SK-N-SH (cell line): ENCODE data around the gene HARS1. TPM values are rescaled to one million over a fixed set of nuclear protein-coding genes. Genes with fewer than 3 reads are reported as not detected.

Experiments
- CTCF ChIA-PET: fragments of 300-600, 350-600 bp; formaldehyde crosslinking; extraction: SDS; loops from one replicate; lab custom pipeline; 2021; lab: Yijun Ruan, JAX
- POLR2A ChIA-PET: fragments of 350-600 bp; sonication (Branson Sonifier 250); formaldehyde crosslinking; extraction: SDS; loops from one replicate; lab custom pipeline; 2020; ENCODE audit warnings: antibody characterized with exemption, inconsistent platforms; lab: Yijun Ruan, JAX
- DNase-seq: peaks from one replicate; pipeline ENCODE4 v3.0.0; 2012
- H2AFZ ChIP-seq: fragments of 200-600 bp; sonication (generic); 2 replicates; pipeline ENCODE4 v1.8.1; 2016; ENCODE audit warnings: antibody characterized with exemption, mild to moderate bottlenecking, low read depth
- H3F3A ChIP-seq: fragments of 200-600 bp; sonication (generic); replicated peaks from 2 replicates; pipeline ENCODE3; 2016; ENCODE audit warnings: antibody characterized with exemption, mild to moderate bottlenecking; ENCODE audit not compliant: insufficient read depth
- H3K27ac ChIP-seq, 2 experiments: fragments of 200-500 bp in 1 of 2; fragments of 200-600 bp in 1 of 2; sonication (Bioruptor generic) in 1 of 2; sonication (generic), shearing (Covaris generic) in 1 of 2; 2 replicates each; pipeline versions ENCODE4 v1.5.1 to v1.6.1; 2014 to 2016; ENCODE audit warnings: low read depth in 2 of 2, inconsistent platforms in 1 of 2, low read length in 1 of 2, mild to moderate bottlenecking in 1 of 2, mixed read lengths in 1 of 2
- H3K27me3 ChIP-seq: fragments of 200-600 bp; sonication (generic), shearing (Covaris generic); 2 replicates; pipeline ENCODE4 v1.6.1; 2016; ENCODE audit warnings: mixed run types; ENCODE audit not compliant: insufficient read depth
- H3K36me3 ChIP-seq, 2 experiments: fragments of 200-500 bp in 1 of 2; fragments of 200-600 bp in 1 of 2; sonication (Bioruptor generic) in 1 of 2; sonication (generic) in 1 of 2; replicated peaks in 1 of 2; 2 replicates each; pipeline versions ENCODE3 to v1.5.1; 2014 to 2016; ENCODE audit warnings: low read length in 1 of 2, mild to moderate bottlenecking in 1 of 2; ENCODE audit not compliant: insufficient read depth in 2 of 2, control insufficient read depth in 1 of 2
- H3K4me1 ChIP-seq, 2 experiments: fragments of 200-500 bp in 1 of 2; fragments of 200-600 bp in 1 of 2; sonication (Bioruptor generic) in 1 of 2; sonication (generic), shearing (Covaris generic) in 1 of 2; 2 replicates each; pipeline versions ENCODE4 v1.5.1 to v1.6.1; 2014 to 2016; ENCODE audit warnings: low read depth in 1 of 2, low read length in 1 of 2, mixed run types in 1 of 2; ENCODE audit not compliant: insufficient read depth in 2 of 2, control insufficient read depth in 1 of 2
- H3K4me2 ChIP-seq: fragments of 200-600 bp; sonication (generic), shearing (Covaris generic); 2 replicates; pipeline ENCODE4 v1.6.1; 2017; ENCODE audit warnings: mixed run types
- H3K4me3 ChIP-seq, 2 experiments: fragments of 200-500 bp in 1 of 2; fragments of 200-600 bp in 1 of 2; sonication (Bioruptor generic) in 1 of 2; sonication (generic), shearing (Covaris generic) in 1 of 2; 2 replicates each; pipeline versions ENCODE4 v1.5.1 to v1.8.1; 2014 to 2016; ENCODE audit warnings: low read depth in 2 of 2, inconsistent platforms in 1 of 2, low read length in 1 of 2, mild to moderate bottlenecking in 1 of 2, mixed read lengths in 1 of 2, moderate library complexity in 1 of 2
- H3K79me2 ChIP-seq: fragments of 200-600 bp; sonication (generic); 2 replicates; pipeline ENCODE4 v1.8.1; 2017; ENCODE audit warnings: mild to moderate bottlenecking; ENCODE audit not compliant: insufficient read depth
- H3K9ac ChIP-seq: fragments of 200-600 bp; sonication (generic); 2 replicates; pipeline ENCODE4 v1.6.1; 2017; ENCODE audit warnings: mixed run types
- H3K9me2 ChIP-seq: fragments of 200-600 bp; sonication (generic); 2 replicates; pipeline ENCODE4 v1.6.1; 2017; ENCODE audit warnings: mixed run types
- H3K9me3 ChIP-seq: fragments of 200-600 bp; sonication (generic); 2 replicates; pipeline ENCODE4 v1.6.1; 2017; ENCODE audit warnings: mixed run types, mild to moderate bottlenecking, moderate library complexity
- H4K20me1 ChIP-seq: fragments of 200-600 bp; sonication (generic); 2 replicates; pipeline ENCODE4 v1.6.1; 2017; ENCODE audit warnings: mild to moderate bottlenecking, mixed run types; ENCODE audit not compliant: insufficient read depth
- CHD2 ChIP-seq: fragments of 150-350 bp; IDR thresholded peaks from 2 replicates; pipeline ENCODE4 v1.6.1; 2018; ENCODE audit warnings: low read length; ENCODE audit not compliant: partially characterized antibody
- ELF1 ChIP-seq: IDR thresholded peaks from 2 replicates; pipeline ENCODE4 v1.4.0; 2012
- EZH2phosphoT487 ChIP-seq: fragments of 200-600 bp; sonication (generic); IDR thresholded peaks from 2 replicates; pipeline ENCODE4 v1.6.1; 2017; ENCODE audit warnings: low read depth, mixed run types, mild to moderate bottlenecking, antibody characterized with exemption, moderate library complexity, borderline replicate concordance
- FOXJ3 ChIP-seq: sonication (generic); formaldehyde crosslinking; IDR thresholded peaks from 2 replicates; pipeline ENCODE4 v1.5.1; 2020; ENCODE audit warnings: mild to moderate bottlenecking, missing genetic modification reagents
- FOXM1 ChIP-seq: IDR thresholded peaks from 2 replicates; pipeline ENCODE4 v1.4.0; 2012; ENCODE audit warnings: low read depth, mild to moderate bottlenecking
- GABPA ChIP-seq: IDR thresholded peaks from 2 replicates; pipeline ENCODE4 v1.4.0; 2012; ENCODE audit warnings: low read depth, mild to moderate bottlenecking
- GATA2 ChIP-seq: sonication (generic); formaldehyde crosslinking; IDR thresholded peaks from 2 replicates; pipeline ENCODE4 v1.5.0; 2020; ENCODE audit warnings: mild to moderate bottlenecking, missing genetic modification reagents
- JUND ChIP-seq: IDR thresholded peaks from 2 replicates; pipeline ENCODE4 v1.4.0; 2012
- MEF2A ChIP-seq: IDR thresholded peaks from 2 replicates; pipeline ENCODE4 v1.4.0; 2012; ENCODE audit warnings: low read depth, borderline replicate concordance
- MXI1 ChIP-seq: IDR thresholded peaks from 2 replicates; pipeline ENCODE4 v1.6.1; 2012; ENCODE audit warnings: mild to moderate bottlenecking, low read depth, low read length, improper control_type of control experiment
- NFIC ChIP-seq: IDR thresholded peaks from 2 replicates; pipeline ENCODE4 v1.4.0; 2012; ENCODE audit warnings: borderline replicate concordance
- NRF1 ChIP-seq: IDR thresholded peaks from 2 replicates; pipeline ENCODE4 v1.6.1; 2012; ENCODE audit warnings: low read depth, mild to moderate bottlenecking, low read length
- PBX3 ChIP-seq: IDR thresholded peaks from 2 replicates; pipeline ENCODE4; 2012
- POLR2AphosphoS5 ChIP-seq: IDR thresholded peaks from 2 replicates; pipeline ENCODE4 v1.6.1; 2012; ENCODE audit warnings: low read depth, low read length
- RCOR1 ChIP-seq: fragments of 150-350 bp; IDR thresholded peaks from 2 replicates; pipeline ENCODE4 v1.6.1; 2017; ENCODE audit warnings: antibody characterized with exemption, low read length
- RFX5 ChIP-seq: IDR thresholded peaks from 2 replicates; pipeline ENCODE4 v1.6.1; 2012; ENCODE audit warnings: mild to moderate bottlenecking, improper control_type of control experiment, low read length
- SIN3A ChIP-seq: IDR thresholded peaks from 2 replicates; pipeline ENCODE4 v1.6.1; 2012; ENCODE audit warnings: low read depth, mild to moderate bottlenecking, low read length, moderate library complexity, borderline replicate concordance
- TAF1 ChIP-seq: IDR thresholded peaks from 2 replicates; pipeline ENCODE4 v1.6.1; 2012; ENCODE audit warnings: low read depth, mild to moderate bottlenecking, low read length, moderate library complexity, borderline replicate concordance
- TCF12 ChIP-seq: IDR thresholded peaks from 2 replicates; pipeline ENCODE4 v1.4.0; 2012
- TEAD4 ChIP-seq: IDR thresholded peaks from 2 replicates; pipeline ENCODE4 v1.4.0; 2012; ENCODE audit warnings: mild to moderate bottlenecking, borderline replicate concordance; ENCODE audit not compliant: insufficient read depth
- USF2 ChIP-seq: fragments of 150-350 bp; IDR thresholded peaks from 2 replicates; pipeline ENCODE4 v1.6.1; 2017; ENCODE audit warnings: antibody characterized with exemption, low read length, low read depth, borderline replicate concordance
- WGBS: methylation state at CpG from one replicate; pipeline ENCODE4 v1.1.6; 2017; ENCODE audit warnings: low lambda C conversion rate; 5-methylcytosine and 5-hydroxymethylcytosine counted together
- polyA plus RNA-seq, 3 experiments: library from polyadenylated mRNA; depleted of rRNA; stranded (reverse); fragments of >200 nt; gene quantifications; 2 replicates each; pipeline ENCODE4 v1.2.3, GENCODE V29; 2012
- TF ChIP-seq, protein P1 (sequence below): IDR thresholded peaks from 2 replicates; pipeline ENCODE4 v1.6.1; 2012; ENCODE audit warnings: mild to moderate bottlenecking, low read depth, low read length, moderate library complexity
- TF ChIP-seq, protein P2 (sequence below): IDR thresholded peaks from 2 replicates; pipeline ENCODE4 v1.4.0; 2012; ENCODE audit warnings: low read depth, borderline replicate concordance
- TF ChIP-seq, protein P3 (sequence below): IDR thresholded peaks from 2 replicates; pipeline ENCODE4 v1.4.0; 2012; ENCODE audit warnings: low read depth, borderline replicate concordance
- TF ChIP-seq, protein P4 (sequence below): IDR thresholded peaks from 2 replicates; pipeline ENCODE4 v1.4.0; 2012; ENCODE audit warnings: low read depth

Gene HARS1
- polyA plus RNA-seq, 1 of the 3 experiments (the other 2 are of a cell fraction): 124 TPM

GRCh38 chr5:140710899-140711552 is 19.9 kb upstream of the HARS1 start:
- Histone ChIP-seq H3K9ac (peak overlapping the region; percentile 46; the same call in 1 of the 2 replicates), H3K79me2 (no peaks in the 10 kb centered on the region), H3K36me3 (peaks cover 7 to 14% of the 10 kb centered on the region in 2 experiments), H3K9me2 (no peaks in the 10 kb centered on the region), H4K20me1 (no peaks in the 10 kb centered on the region), H3F3A (peaks cover 26% of the 10 kb centered on the region), H2AFZ (peak overlapping the region; percentile 66), H3K4me1 (peaks cover 0 to 3% of the 10 kb centered on the region in 2 experiments; a peak in 1 of 4 replicates), H3K4me3 (peak overlapping the region; percentile 2 to 31; a peak in 1 of 4 replicates), H3K4me2 (peak overlapping the region; percentile 39; the same call in 1 of the 2 replicates), H3K9me3 (no peaks in the 10 kb centered on the region), H3K27me3 (no peaks in the 10 kb centered on the region), H3K27ac (peak overlapping the region in 1 of 2 experiments; percentile 60; a peak in 2 of 4 replicates)
- DNase-seq: peak; percentile 14
- 22% methylated on average over 24 of the region's 27 CpGs for WGBS
- ChIA-PET POLR2A (interaction anchor here (0.9 kb wide), 1 partner anchor 10 kb away, joined by 3 read pairs; no protein-coding TSS in a partner anchor), CTCF (interaction anchor here (1.5 to 1.9 kb wide), 3 partner anchors 9 to 359 kb away, joined by 3 to 8 read pairs (median 4); no protein-coding TSS in a partner anchor)
- no peak for TF ChIP-seq RFX5
- no peak for TF ChIP-seq NRF1
- no peak for TF ChIP-seq MXI1
- TF ChIP-seq ELF1: no peak
- TF ChIP-seq EZH2phosphoT487: no peak
- TF ChIP-seq PBX3: peak; percentile 40; the same call in 1 of the 2 replicates
- TF ChIP-seq FOXM1: no peak
- TF ChIP-seq SIN3A: peak; percentile 21; the same call in 1 of the 2 replicates
- TF ChIP-seq NFIC: no peak
- 0 out of 2 replicates have a peak, but pooled peaks have one; percentile 38 for TF ChIP-seq TAF1
- no peak for TF ChIP-seq TCF12
- TF ChIP-seq, protein P1, sequence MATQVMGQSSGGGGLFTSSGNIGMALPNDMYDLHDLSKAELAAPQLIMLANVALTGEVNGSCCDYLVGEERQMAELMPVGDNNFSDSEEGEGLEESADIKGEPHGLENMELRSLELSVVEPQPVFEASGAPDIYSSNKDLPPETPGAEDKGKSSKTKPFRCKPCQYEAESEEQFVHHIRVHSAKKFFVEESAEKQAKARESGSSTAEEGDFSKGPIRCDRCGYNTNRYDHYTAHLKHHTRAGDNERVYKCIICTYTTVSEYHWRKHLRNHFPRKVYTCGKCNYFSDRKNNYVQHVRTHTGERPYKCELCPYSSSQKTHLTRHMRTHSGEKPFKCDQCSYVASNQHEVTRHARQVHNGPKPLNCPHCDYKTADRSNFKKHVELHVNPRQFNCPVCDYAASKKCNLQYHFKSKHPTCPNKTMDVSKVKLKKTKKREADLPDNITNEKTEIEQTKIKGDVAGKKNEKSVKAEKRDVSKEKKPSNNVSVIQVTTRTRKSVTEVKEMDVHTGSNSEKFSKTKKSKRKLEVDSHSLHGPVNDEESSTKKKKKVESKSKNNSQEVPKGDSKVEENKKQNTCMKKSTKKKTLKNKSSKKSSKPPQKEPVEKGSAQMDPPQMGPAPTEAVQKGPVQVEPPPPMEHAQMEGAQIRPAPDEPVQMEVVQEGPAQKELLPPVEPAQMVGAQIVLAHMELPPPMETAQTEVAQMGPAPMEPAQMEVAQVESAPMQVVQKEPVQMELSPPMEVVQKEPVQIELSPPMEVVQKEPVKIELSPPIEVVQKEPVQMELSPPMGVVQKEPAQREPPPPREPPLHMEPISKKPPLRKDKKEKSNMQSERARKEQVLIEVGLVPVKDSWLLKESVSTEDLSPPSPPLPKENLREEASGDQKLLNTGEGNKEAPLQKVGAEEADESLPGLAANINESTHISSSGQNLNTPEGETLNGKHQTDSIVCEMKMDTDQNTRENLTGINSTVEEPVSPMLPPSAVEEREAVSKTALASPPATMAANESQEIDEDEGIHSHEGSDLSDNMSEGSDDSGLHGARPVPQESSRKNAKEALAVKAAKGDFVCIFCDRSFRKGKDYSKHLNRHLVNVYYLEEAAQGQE: peak; percentile 98
- no peak; the same call in 1 of the 2 replicates for TF ChIP-seq GABPA
- no peak for TF ChIP-seq RCOR1
- no peak for TF ChIP-seq GATA2 (CRISPR knock-in tag)
- TF ChIP-seq USF2: no peak
- TF ChIP-seq FOXJ3 (CRISPR knock-in tag): no peak
- no peak for TF ChIP-seq MEF2A
- TF ChIP-seq POLR2AphosphoS5: peak; percentile 22; the same call in 1 of the 2 replicates
- TF ChIP-seq TEAD4: peak; percentile 94
- TF ChIP-seq, protein P2, sequence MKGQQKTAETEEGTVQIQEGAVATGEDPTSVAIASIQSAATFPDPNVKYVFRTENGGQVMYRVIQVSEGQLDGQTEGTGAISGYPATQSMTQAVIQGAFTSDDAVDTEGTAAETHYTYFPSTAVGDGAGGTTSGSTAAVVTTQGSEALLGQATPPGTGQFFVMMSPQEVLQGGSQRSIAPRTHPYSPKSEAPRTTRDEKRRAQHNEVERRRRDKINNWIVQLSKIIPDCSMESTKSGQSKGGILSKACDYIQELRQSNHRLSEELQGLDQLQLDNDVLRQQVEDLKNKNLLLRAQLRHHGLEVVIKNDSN: no peak
- TF ChIP-seq, protein P3, sequence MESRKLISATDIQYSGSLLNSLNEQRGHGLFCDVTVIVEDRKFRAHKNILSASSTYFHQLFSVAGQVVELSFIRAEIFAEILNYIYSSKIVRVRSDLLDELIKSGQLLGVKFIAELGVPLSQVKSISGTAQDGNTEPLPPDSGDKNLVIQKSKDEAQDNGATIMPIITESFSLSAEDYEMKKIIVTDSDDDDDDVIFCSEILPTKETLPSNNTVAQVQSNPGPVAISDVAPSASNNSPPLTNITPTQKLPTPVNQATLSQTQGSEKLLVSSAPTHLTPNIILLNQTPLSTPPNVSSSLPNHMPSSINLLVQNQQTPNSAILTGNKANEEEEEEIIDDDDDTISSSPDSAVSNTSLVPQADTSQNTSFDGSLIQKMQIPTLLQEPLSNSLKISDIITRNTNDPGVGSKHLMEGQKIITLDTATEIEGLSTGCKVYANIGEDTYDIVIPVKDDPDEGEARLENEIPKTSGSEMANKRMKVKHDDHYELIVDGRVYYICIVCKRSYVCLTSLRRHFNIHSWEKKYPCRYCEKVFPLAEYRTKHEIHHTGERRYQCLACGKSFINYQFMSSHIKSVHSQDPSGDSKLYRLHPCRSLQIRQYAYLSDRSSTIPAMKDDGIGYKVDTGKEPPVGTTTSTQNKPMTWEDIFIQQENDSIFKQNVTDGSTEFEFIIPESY: 0 out of 2 replicates have a peak, but pooled peaks have one; percentile 16
- peak; percentile 79 for TF ChIP-seq JUND
- TF ChIP-seq, protein P4, sequence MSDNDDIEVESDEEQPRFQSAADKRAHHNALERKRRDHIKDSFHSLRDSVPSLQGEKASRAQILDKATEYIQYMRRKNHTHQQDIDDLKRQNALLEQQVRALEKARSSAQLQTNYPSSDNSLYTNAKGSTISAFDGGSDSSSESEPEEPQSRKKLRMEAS: no peak
- TF ChIP-seq CHD2: no peak
